NCI-H128 (cell line): Measurements from ENCODE around the gene TARBP1.

Source experiments
- DNase-seq: peaks from one replicate; lab custom pipeline; 2025; ENCODE audit not compliant: unreplicated experiment; lab: John Stamatoyannopoulos, UW

TARBP1 gene

DNA sequence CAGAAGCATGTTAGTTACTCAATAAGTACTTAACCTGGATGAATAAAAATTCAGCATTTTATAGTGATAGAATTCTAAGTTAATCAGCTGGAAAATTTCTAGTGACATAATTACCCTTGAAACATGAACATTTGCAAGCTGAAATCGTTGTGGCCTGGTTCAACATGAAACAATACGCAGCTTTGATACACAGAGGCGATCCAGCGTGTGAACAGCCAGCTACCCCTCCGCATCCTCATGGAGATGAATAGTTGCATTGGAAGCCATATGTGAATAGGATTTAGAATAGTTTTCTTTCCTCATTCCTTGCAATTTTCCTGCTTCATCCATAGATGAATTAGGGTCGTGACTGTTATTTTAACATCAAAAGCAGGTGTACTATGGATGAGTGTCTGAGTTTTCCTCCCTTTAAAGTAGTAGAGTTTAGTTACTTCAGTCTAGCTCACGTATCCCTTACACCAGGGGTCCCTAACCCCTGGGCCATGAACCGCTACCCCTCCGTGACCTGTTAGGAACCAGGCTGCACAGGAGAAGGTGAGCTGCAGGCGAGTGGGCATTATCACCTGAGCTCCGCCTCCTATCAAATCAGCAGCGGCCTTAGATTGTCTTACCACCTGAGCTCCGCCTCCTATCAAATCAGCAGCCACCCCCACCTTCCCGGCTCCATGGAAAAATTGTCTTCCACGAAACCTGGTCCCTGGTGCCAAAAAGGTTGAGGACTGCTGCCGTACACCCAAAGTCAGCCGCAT lies 6.2 kb upstream of the TARBP1 start:
- DNase-seq: no peak

GRCh38 chr1:234484218-234484617 lies 5.2 kb upstream of the TARBP1 start:
- DNase-seq: no peak

DNA sequence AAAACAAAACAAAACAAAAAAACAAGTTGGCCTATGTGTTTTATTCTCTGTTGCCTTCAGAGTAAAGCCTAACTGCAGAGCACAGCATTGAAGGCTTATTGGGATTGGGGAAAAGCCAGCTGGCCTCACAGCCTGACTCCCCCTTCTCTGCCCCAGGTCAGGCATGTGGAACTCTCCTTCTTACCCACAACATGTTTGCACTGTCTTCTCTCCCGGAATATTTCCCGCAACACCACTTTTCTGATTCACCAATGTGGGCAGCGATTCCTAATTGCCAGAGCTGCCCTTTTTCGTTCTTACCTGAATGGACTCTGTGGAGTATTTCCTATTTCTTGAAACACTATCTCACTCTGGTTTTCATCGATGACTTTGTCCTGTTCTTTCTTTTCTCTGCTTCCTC lies 2.8 kb upstream of the TARBP1 start:
- no peak for DNase-seq

GRCh38 chr1:234479866-234480265 lies 887 bp upstream of the TARBP1 start:
- DNase-seq: no peak

- DNase-seq: no peak
Observed at GRCh38 chr1:234479310-234479559, 256 bp upstream of the TARBP1 start.

- DNase-seq: peak; percentile 37
Observed at GRCh38 chr1:234478152-234478480, 863 bp downstream of the TARBP1 start.

- DNase-seq: no peak
Observed at GRCh38 chr1:234477386-234478151, 1.4 kb downstream of the TARBP1 start.

DNA sequence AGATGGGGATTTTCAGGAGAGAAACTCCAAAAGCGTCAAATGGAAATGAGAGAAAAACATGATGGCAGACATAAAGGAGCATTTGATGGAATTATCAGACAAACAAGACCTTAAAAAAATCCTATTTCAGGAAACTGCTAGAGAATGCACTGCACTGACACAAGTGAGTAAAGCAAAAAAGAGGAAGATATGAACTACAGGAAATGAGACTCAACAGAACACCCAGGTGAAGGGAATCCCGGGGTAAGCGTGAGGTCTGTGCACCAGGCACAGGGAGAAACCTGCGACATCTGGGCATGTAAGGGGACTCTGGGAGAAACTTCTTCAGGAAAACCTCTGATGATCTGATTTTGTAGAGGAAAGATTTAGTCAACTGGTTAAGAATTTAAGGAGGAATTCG lies 2.8 kb downstream of the TARBP1 start:
- no peak for DNase-seq

- DNase-seq: no peak
Observed at GRCh38 chr1:234475167-234475793, 3.7 kb downstream of the TARBP1 start.

DNA sequence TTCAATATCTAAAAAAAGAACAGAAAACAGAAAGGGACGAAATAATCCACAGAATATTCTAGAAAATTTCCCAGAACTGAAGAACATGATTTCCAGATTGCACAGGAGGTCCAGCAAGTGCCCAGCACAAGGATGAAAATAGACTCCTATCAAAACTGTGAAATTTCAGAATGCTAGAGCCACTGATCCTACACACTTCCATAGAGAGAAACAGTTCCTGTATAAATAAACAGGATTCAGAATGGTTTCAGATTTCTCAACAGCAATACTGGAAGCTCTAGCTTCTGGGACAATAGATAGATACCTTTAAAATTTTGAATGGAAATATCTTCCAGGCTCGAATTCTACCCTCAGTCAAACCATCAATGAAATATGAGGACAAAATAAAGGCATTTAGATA lies 4.6 kb downstream of the TARBP1 start:
- no peak for DNase-seq

GRCh38 chr1:234473118-234473517 lies 5.9 kb downstream of the TARBP1 start:
- DNase-seq: no peak

DNA sequence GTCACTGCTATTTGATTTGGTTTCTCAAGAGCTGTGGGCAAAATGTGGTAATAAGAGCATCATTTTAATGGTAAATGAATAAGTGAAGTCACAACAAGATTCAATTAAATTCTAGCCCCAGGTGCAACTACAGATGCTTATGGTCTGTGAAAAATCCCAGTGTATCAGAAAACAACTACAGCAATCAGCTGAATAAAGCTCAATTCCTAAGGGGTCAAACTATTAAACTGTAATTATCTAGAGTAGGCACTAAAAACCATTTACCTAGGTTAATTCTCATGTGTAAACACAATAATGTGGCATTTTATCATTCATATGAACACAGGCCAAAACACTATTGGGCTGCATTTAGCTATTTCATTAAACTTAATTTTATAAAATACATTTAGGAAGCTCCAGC lies 9.6 kb downstream of the TARBP1 start:
- DNase-seq: no peak

GRCh38 chr1:234468580-234468979 lies 10.4 kb downstream of the TARBP1 start:
- DNase-seq: no peak

GRCh38 chr1:234467821-234468220 lies 11.2 kb downstream of the TARBP1 start:
- no peak for DNase-seq

DNA sequence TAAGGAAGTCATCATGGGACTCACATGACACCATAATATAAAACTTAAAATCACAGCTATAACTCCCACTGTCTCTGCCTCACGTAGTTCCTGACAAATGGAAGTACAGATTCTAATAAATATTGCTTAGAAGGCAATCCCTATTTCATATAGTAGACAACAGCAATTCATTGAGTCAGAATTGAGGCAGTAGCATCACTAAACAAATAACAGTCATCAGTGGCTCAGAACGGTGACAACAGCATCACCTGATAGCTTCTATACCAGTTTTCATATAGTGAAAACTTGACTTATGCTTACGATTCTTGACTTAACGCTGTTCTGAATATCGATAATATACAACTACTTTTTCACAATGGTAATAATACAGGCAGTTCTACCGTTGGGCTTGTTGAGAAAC lies 12.0 kb downstream of the TARBP1 start:
- no peak for DNase-seq

- DNase-seq: no peak
Observed at GRCh38 chr1:234463749-234464148, 15.2 kb downstream of the TARBP1 start.

GRCh38 chr1:234460652-234461051 lies 18.3 kb downstream of the TARBP1 start:
- no peak for DNase-seq

- no peak for DNase-seq
Observed at GRCh38 chr1:234458352-234459017, 20.5 kb downstream of the TARBP1 start.

GRCh38 chr1:234454926-234455325 lies 24.1 kb downstream of the TARBP1 start:
- DNase-seq: no peak

GRCh38 chr1:234452406-234452965 lies 26.5 kb downstream of the TARBP1 start:
- DNase-seq: no peak

GRCh38 chr1:234440348-234440747 lies 38.6 kb downstream of the TARBP1 start:
- DNase-seq: no peak

- DNase-seq: no peak
Observed at GRCh38 chr1:234438579-234438978, 40.4 kb downstream of the TARBP1 start.
